K562 (cell line): ENCODE data around the gene YTHDC1. TPM values are rescaled to one million over a fixed set of nuclear protein-coding genes. Genes with fewer than 3 reads are reported as not detected.
A peak's percentile ranks its signal among the peaks of the same experiment; 100 is the strongest.

ENCODE experiments used
- BRD4 ChIP-seq: fragments of 200-600 bp; sonication (generic); IDR thresholded peaks from 2 replicates; pipeline ENCODE4 v1.6.1; 2017; ENCODE audit warnings: inconsistent platforms
- DNMT1 ChIP-seq: fragments of 450-650 bp; IDR thresholded peaks from 2 replicates; pipeline ENCODE4 v1.6.1; 2016; ENCODE audit warnings: antibody characterized with exemption, mild to moderate bottlenecking
- FUS ChIP-seq: fragments of 200-400 bp; formaldehyde crosslinking; optimal IDR thresholded peaks from 2 replicates; pipeline ENCODE3; 2017; ENCODE audit warnings: low read depth, low read length
- HDAC1 ChIP-seq, 2 experiments: fragments of 450-650 bp; IDR thresholded peaks; 2 replicates each; pipeline ENCODE4 v1.6.1; 2016 to 2017; ENCODE audit warnings: inconsistent platforms in 1 of 2, mild to moderate bottlenecking in 1 of 2, moderate library complexity in 1 of 2
- HSF4 ChIP-seq: fragments of 250-450 bp; sonication (Bioruptor Pico); IDR thresholded peaks from 2 replicates; pipeline ENCODE4 v2.1.2; 2022; ENCODE audit warnings: mild to moderate bottlenecking, moderate library complexity, borderline replicate concordance
- ILF3 ChIP-seq: fragments of 450-650 bp; IDR thresholded peaks from 2 replicates; pipeline ENCODE4 v1.6.1; 2018; ENCODE audit warnings: antibody characterized with exemption, mild to moderate bottlenecking, moderate library complexity, borderline replicate concordance
- KAT7 ChIP-seq: sonication (generic); formaldehyde crosslinking; IDR thresholded peaks from 2 replicates; pipeline ENCODE4 v1.8.0; 2022; ENCODE audit warnings: missing genetic modification reagents, mild to moderate bottlenecking, borderline replicate concordance
- KAT8 ChIP-seq: fragments of 450-650 bp; IDR thresholded peaks from 2 replicates; pipeline ENCODE4 v1.6.1; 2016; ENCODE audit warnings: low read depth, mild to moderate bottlenecking
- KDM1A ChIP-seq, 2 experiments: fragments of 450-650 bp; IDR thresholded peaks; 2 replicates each; pipeline ENCODE4 v1.6.1; 2016; ENCODE audit warnings: mild to moderate bottlenecking in 2 of 2
- KLF13 ChIP-seq: fragments of 450-650 bp; IDR thresholded peaks from 2 replicates; pipeline ENCODE4 v1.6.1; 2016; ENCODE audit warnings: missing genetic modification characterization, low read depth, mild to moderate bottlenecking, missing compliant biosample characterization, moderate library complexity, borderline replicate concordance
- MECOM ChIP-seq: fragments of 250-450 bp; sonication (Bioruptor Pico); IDR thresholded peaks from 2 replicates; pipeline ENCODE4 v1.8.0; 2022; ENCODE audit warnings: inconsistent platforms
- MITF ChIP-seq: IDR thresholded peaks from 2 replicates; pipeline ENCODE4 v1.6.1; 2014; ENCODE audit warnings: antibody characterized with exemption
- MTA1 ChIP-seq: fragments of 450-650 bp; IDR thresholded peaks from 2 replicates; pipeline ENCODE4 v1.6.1; 2017; ENCODE audit warnings: borderline replicate concordance
- RAD21 ChIP-seq, 2 experiments: fragments of 250-450 bp in 1 of 2; fragments of 450-650 bp in 1 of 2; sonication (Bioruptor Pico) in 1 of 2; formaldehyde crosslinking in 1 of 2; IDR thresholded peaks in 1 of 2; conservative IDR thresholded peaks in 1 of 2; 2 replicates each; pipeline versions ENCODE4 v1.4.0 to v1.8.0; 2020 to 2022; ENCODE audit warnings: mild to moderate bottlenecking in 2 of 2, moderate library complexity in 1 of 2
- SREBF1 ChIP-seq: fragments of 150-350 bp; IDR thresholded peaks from 2 replicates; pipeline ENCODE4 v1.6.1; 2014; ENCODE audit warnings: antibody characterized with exemption, low read depth, low read length, borderline replicate concordance
- STAG1 ChIP-seq: sonication (generic); formaldehyde crosslinking; IDR thresholded peaks from 2 replicates; pipeline ENCODE4 v1.5.0; 2020; ENCODE audit warnings: missing genetic modification reagents, borderline replicate concordance
- ZBTB2 ChIP-seq: fragments of 450-650 bp; IDR thresholded peaks from 2 replicates; pipeline ENCODE4 v1.6.1; 2016; ENCODE audit warnings: antibody characterized with exemption
- ZNF121 ChIP-seq: sonication (generic); formaldehyde crosslinking; conservative IDR thresholded peaks from 2 replicates; pipeline ENCODE4 v1.8.0; 2022; ENCODE audit warnings: missing genetic modification reagents
- ZNF324 ChIP-seq: fragments of 250-450 bp; sonication (Bioruptor Pico); IDR thresholded peaks from 2 replicates; pipeline ENCODE4 v1.4.0; 2020; ENCODE audit warnings: mild to moderate bottlenecking
- polyA plus RNA-seq, 8 experiments: library from polyadenylated mRNA; depleted of rRNA in 4 of 8; stranded (reverse) in 5 of 8; unstranded in 3 of 8; fragments of >200 nt; fragmentation: Nextera tagmentation in 2 of 8; fragmentation: Illumina TruSeq in 1 of 8; extraction: Ambion mirVana in 2 of 8; extraction: Trizol in 1 of 8; gene quantifications; 2 replicates each; pipeline versions ENCODE4 v1.2.1 to v1.2.3, GENCODE V29; 2011 to 2014; ENCODE audit warnings: inconsistent platforms in 1 of 8, missing spikeins in 1 of 8
- total RNA-seq, 7 experiments: library from RNA; depleted of rRNA in 6 of 7; stranded (reverse); fragments of >200 nt in 6 of 7; fragmentation: Illumina TruSeq in 2 of 7; extraction: Trizol in 2 of 7; gene quantifications; 2 replicates each; pipeline versions ENCODE4 v1.2.1 to v1.2.3, GENCODE V29; 2011 to 2021; ENCODE audit warnings: low replicate concordance in 1 of 7
- TF ChIP-seq, protein P1 (sequence below): sonication (generic); formaldehyde crosslinking; IDR thresholded peaks from 2 replicates; pipeline ENCODE4 v1.9.0; 2022; ENCODE audit warnings: mild to moderate bottlenecking, missing genetic modification reagents
- TF ChIP-seq, protein P2 (sequence below): sonication (generic); formaldehyde crosslinking; IDR thresholded peaks from 2 replicates; pipeline ENCODE4 v1.8.0; 2022; ENCODE audit warnings: mild to moderate bottlenecking, missing genetic modification reagents

Gene YTHDC1
- total and polyA plus RNA-seq, 9 of the 15 experiments (the other 6 are each of a cell fraction or from before 2014, with no cell fraction given), result 9.8 to 65.4 (median 51.7) TPM

GRCh38 chr4:68349649-68350360 lies at the start of gene YTHDC1 (continued):
- peak; percentile 99 for TF ChIP-seq ZBTB2
- TF ChIP-seq, protein P1, sequence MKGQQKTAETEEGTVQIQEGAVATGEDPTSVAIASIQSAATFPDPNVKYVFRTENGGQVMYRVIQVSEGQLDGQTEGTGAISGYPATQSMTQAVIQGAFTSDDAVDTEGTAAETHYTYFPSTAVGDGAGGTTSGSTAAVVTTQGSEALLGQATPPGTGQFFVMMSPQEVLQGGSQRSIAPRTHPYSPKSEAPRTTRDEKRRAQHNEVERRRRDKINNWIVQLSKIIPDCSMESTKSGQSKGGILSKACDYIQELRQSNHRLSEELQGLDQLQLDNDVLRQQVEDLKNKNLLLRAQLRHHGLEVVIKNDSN (CRISPR knock-in tag), result peak; percentile 63
- no peak for TF ChIP-seq ZNF121 (CRISPR knock-in tag)
- no peak for TF ChIP-seq MECOM
- TF ChIP-seq MTA1, result no peak
- peak; percentile 60; the same call in 1 of the 2 replicates for TF ChIP-seq KAT7
- TF ChIP-seq KAT8, result peak; percentile 64; the same call in 1 of the 2 replicates
- no peak for TF ChIP-seq STAG1
- peak; percentile 82; the same call in 1 of the 2 replicates for TF ChIP-seq BRD4
- TF ChIP-seq KLF13 (tag), result peak; percentile 96
- 0 out of 4 replicates have a peak, but pooled peaks of 1 of the 2 experiments have one; percentile 11 for TF ChIP-seq RAD21 (CRISPR knock-in tag; conservative IDR thresholded peaks at IDR 0.05 in 1 of 2, IDR thresholded peaks at IDR 0.05 in 1 of 2)
- TF ChIP-seq HDAC1 (IDR thresholded peaks at IDR 0.05), result peak in 1 of 2 experiments; percentile 82; a peak in 2 of 4 replicates
- TF ChIP-seq, protein P2, sequence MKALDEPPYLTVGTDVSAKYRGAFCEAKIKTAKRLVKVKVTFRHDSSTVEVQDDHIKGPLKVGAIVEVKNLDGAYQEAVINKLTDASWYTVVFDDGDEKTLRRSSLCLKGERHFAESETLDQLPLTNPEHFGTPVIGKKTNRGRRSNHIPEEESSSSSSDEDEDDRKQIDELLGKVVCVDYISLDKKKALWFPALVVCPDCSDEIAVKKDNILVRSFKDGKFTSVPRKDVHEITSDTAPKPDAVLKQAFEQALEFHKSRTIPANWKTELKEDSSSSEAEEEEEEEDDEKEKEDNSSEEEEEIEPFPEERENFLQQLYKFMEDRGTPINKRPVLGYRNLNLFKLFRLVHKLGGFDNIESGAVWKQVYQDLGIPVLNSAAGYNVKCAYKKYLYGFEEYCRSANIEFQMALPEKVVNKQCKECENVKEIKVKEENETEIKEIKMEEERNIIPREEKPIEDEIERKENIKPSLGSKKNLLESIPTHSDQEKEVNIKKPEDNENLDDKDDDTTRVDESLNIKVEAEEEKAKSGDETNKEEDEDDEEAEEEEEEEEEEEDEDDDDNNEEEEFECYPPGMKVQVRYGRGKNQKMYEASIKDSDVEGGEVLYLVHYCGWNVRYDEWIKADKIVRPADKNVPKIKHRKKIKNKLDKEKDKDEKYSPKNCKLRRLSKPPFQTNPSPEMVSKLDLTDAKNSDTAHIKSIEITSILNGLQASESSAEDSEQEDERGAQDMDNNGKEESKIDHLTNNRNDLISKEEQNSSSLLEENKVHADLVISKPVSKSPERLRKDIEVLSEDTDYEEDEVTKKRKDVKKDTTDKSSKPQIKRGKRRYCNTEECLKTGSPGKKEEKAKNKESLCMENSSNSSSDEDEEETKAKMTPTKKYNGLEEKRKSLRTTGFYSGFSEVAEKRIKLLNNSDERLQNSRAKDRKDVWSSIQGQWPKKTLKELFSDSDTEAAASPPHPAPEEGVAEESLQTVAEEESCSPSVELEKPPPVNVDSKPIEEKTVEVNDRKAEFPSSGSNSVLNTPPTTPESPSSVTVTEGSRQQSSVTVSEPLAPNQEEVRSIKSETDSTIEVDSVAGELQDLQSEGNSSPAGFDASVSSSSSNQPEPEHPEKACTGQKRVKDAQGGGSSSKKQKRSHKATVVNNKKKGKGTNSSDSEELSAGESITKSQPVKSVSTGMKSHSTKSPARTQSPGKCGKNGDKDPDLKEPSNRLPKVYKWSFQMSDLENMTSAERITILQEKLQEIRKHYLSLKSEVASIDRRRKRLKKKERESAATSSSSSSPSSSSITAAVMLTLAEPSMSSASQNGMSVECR (CRISPR knock-in tag), result peak; percentile 69
- TF ChIP-seq ZNF324 (CRISPR knock-in tag), result no peak
- no peak for TF ChIP-seq DNMT1
- no peak for TF ChIP-seq HSF4 (CRISPR knock-in tag)
- TF ChIP-seq SREBF1, result no peak
- TF ChIP-seq MITF, result no peak
- peak in 1 of 2 experiments; percentile 29; a peak in 1 of 4 replicates for TF ChIP-seq KDM1A (IDR thresholded peaks at IDR 0.05)
- no peak for TF ChIP-seq ILF3
- TF ChIP-seq FUS, result no peak
